Measurements from ENCODE around the gene FAM107B. TPM values are rescaled to one million over a fixed set of nuclear protein-coding genes. Genes with fewer than 3 reads are reported as not detected.
A peak's percentile ranks its signal among the peaks of the same experiment; 100 is the strongest.

The FAM107B gene
- total and polyA plus RNA-seq, 10 of the 15 experiments (the other 5 are each of a cell fraction or from before 2014, with no cell fraction given): 22.9 to 162 (median 86.6) TPM

- peak; percentile 99 for TF ChIP-seq NFIC (IDR thresholded peaks at IDR 0.05; ENCODE audit: low read depth, low read length)
- no peak for TF ChIP-seq HDAC2 (IDR thresholded peaks at IDR 0.05)
- TF ChIP-seq ZBTB40 (IDR thresholded peaks at IDR 0.05; ENCODE audit: borderline replicate concordance): peak; percentile 35; the same call in 1 of the 2 replicates
- no peak for TF ChIP-seq MAX (IDR thresholded peaks at IDR 0.05; ENCODE audit: low read depth, low read length)
- TF ChIP-seq POU2F2 (IDR thresholded peaks at IDR 0.05; ENCODE audit: borderline replicate concordance, low read depth, low read length): no peak; the same call in 2 of the 3 replicates
- TF ChIP-seq JUNB (IDR thresholded peaks at IDR 0.05): peak; percentile 73
- TF ChIP-seq BMI1 (IDR thresholded peaks at IDR 0.05; ENCODE audit: borderline replicate concordance): peak; percentile 84
- TF ChIP-seq REST (IDR thresholded peaks at IDR 0.05; ENCODE audit: low read depth, low read length): no peak
- TF ChIP-seq CREM (IDR thresholded peaks at IDR 0.05; ENCODE audit: low read depth): peak; percentile 91
- TF ChIP-seq HSF1 (IDR thresholded peaks at IDR 0.05; ENCODE audit: low read depth, low read length): 0 out of 2 replicates have a peak, but pooled peaks have one; percentile 24
- TF ChIP-seq MYC (IDR thresholded peaks at IDR 0.05; ENCODE audit: insufficient read depth, insufficient read length, insufficient replicate concordance, low read length, severe bottlenecking): no peak
- TF ChIP-seq ZNF592 (IDR thresholded peaks at IDR 0.05): 0 out of 2 replicates have a peak, but pooled peaks have one; percentile 32
- TF ChIP-seq CBX3 (IDR thresholded peaks at IDR 0.05; ENCODE audit: borderline replicate concordance, low read depth): no peak
Observed at GRCh38 chr10:14659626-14660196, 115.0 kb downstream of the FAM107B start (continued).

All from GM12878 (cell line).